Fibroblast of lung (primary cell): ENCODE measurements around the gene NEDD4L. TPM values are rescaled to one million over a fixed set of nuclear protein-coding genes. Genes with fewer than 3 reads are reported as not detected.

ENCODE experiments used
- DNase-seq, 2 donors: peaks; one replicate each; pipeline versions ENCODE4 v3.0.0 to v3.0.0-alpha.2; 2010; ENCODE audit warnings: low read depth in 2 of 2
- H2AFZ ChIP-seq: 2 replicates; pipeline ENCODE4 v1.5.1; 2012; ENCODE audit warnings: low read length, control low read depth, inconsistent platforms
- H3K27ac ChIP-seq: 2 replicates; pipeline ENCODE4 v1.5.1; 2011; ENCODE audit warnings: low read length, control low read depth; ENCODE audit not compliant: insufficient read depth
- H3K27me3 ChIP-seq: 2 replicates; pipeline ENCODE4 v1.5.1; 2011; ENCODE audit warnings: mild to moderate bottlenecking, low read length; ENCODE audit not compliant: control insufficient read depth, insufficient read depth
- H3K36me3 ChIP-seq: 2 replicates; pipeline ENCODE4 v1.5.1; 2011; ENCODE audit warnings: low read length; ENCODE audit not compliant: control insufficient read depth, insufficient read depth
- H3K4me1 ChIP-seq: 2 replicates; pipeline ENCODE4 v1.5.1; 2011; ENCODE audit warnings: low read length; ENCODE audit not compliant: control insufficient read depth, insufficient read depth; ENCODE audit errors: extremely low read depth
- H3K4me2 ChIP-seq: 2 replicates; pipeline ENCODE4 v1.5.1; 2011; ENCODE audit warnings: low read length, control low read depth; ENCODE audit not compliant: insufficient read depth; ENCODE audit errors: extremely low read depth
- H3K4me3 ChIP-seq, 4 experiments: fragments of 200-600 bp in 1 of 4; sonication (generic) in 1 of 4; replicated peaks in 1 of 4; 2 replicates each; pipeline ENCODE4 v1.5.1; 2011 to 2016; ENCODE audit warnings: low read length in 4 of 4, low read depth in 3 of 4, mild to moderate bottlenecking in 3 of 4, control low read depth in 2 of 4, inconsistent platforms in 1 of 4, mixed read lengths in 1 of 4; ENCODE audit not compliant: insufficient read depth in 1 of 4; ENCODE audit errors: control extremely low read depth in 1 of 4
- H3K79me2 ChIP-seq: 2 replicates; pipeline ENCODE4 v1.5.1; 2012; ENCODE audit warnings: mild to moderate bottlenecking, low read length, inconsistent platforms; ENCODE audit not compliant: control insufficient read depth, insufficient read depth
- H3K9ac ChIP-seq: 2 replicates; pipeline ENCODE4 v1.5.1; 2011; ENCODE audit warnings: mild to moderate bottlenecking, low read length, control low read depth; ENCODE audit not compliant: insufficient read depth
- H3K9me3 ChIP-seq: 2 replicates; pipeline ENCODE4 v1.5.1; 2012; ENCODE audit warnings: low read depth, low read length; ENCODE audit not compliant: control insufficient read depth, insufficient read depth
- H4K20me1 ChIP-seq: 2 replicates; pipeline ENCODE4 v1.5.1; 2011; ENCODE audit warnings: low read length; ENCODE audit not compliant: control insufficient read depth, insufficient read depth; ENCODE audit errors: extremely low read depth
- CTCF ChIP-seq, 2 donors: IDR thresholded peaks in 1 of 2; conservative IDR thresholded peaks in 1 of 2; 1 replicate in 1 of 2; 2 replicates in 1 of 2; pipeline ENCODE4 v1.5.1; 2011 to 2012; ENCODE audit warnings: low read length in 2 of 2, control low read depth in 1 of 2, inconsistent platforms in 1 of 2, low read depth in 1 of 2, mild to moderate bottlenecking in 1 of 2
- EZH2 ChIP-seq: IDR thresholded peaks from 2 replicates; pipeline ENCODE4 v1.5.1; 2012; ENCODE audit warnings: low read length, control low read depth, mild to moderate bottlenecking; ENCODE audit errors: missing control alignments
- polyA plus RNA-seq, 2 donors: library from polyadenylated mRNA; depleted of rRNA in 1 of 2; stranded (reverse) in 1 of 2; unstranded in 1 of 2; fragments of >200 nt; gene quantifications; 2 replicates each; pipeline ENCODE4 v1.2.1, GENCODE V29; 2011 to 2012; ENCODE audit warnings: missing spikeins in 1 of 2
- total RNA-seq: library from RNA; depleted of rRNA; stranded (reverse); fragments of >200 nt; gene quantifications from 2 replicates; pipeline ENCODE4 v1.2.1, GENCODE V29; 2014

NEDD4L gene
- total and polyA plus RNA-seq, 2 donors (not counting 1 experiment from before 2014, with no cell fraction given) = 5.5 to 18.7 TPM

DNA sequence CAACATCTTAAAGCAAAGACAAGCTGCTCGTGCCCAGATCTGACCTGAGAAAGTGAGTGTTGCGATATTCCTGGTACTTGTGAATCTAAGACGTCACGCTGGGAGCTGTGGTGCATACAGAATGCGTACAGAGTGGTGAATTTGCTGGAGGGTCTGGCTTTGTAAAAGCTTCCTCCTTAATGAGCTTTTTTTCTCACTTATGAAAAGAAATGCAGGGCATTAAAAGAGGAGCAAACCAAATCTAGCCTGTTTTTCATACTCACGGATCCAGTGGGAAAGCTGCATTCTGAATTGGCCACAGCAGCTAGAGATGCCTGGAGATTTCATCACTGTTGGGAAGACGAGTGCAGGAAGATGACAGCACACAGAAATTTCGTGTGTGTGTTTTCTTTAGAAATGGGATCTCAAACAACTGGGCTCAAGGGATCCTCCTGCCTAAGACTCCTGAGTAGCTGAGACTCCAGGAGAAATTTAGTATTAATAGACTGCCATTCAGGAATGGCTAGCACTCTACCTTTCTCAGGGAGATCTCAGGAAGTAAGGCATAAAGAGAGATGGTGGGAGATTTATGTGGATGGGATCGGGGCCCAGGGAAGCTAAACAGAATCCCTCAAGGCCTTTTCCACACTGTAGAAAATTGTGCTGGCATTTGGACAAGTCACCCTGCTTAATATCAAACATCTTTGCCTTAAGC is 403.5 kb downstream of the NEDD4L start:
- Histone ChIP-seq H3K4me1 (no peaks in the 10 kb centered on the region), H3K9me3 (no peaks in the 10 kb centered on the region), H3K27ac (no peak overlapping the region), H3K4me2 (no peak overlapping the region), H2AFZ (no peak overlapping the region), H4K20me1 (no peaks in the 10 kb centered on the region), H3K36me3 (no peaks in the 10 kb centered on the region), H3K27me3 (peaks cover 2% of the 10 kb centered on the region), H3K4me3 (no peak overlapping the region), H3K9ac (no peak overlapping the region), H3K79me2 (no peaks in the 10 kb centered on the region)
- DNase-seq = peak; percentile 13 to 20
- TF ChIP-seq CTCF (conservative IDR thresholded peaks at IDR 0.05 in 1 of 2, IDR thresholded peaks at IDR 0.05 in 1 of 2; ENCODE audit: low read depth in 1 of 2, low read length in 2 of 2) (no peak), EZH2 (no peak)

- H2AFZ ChIP-seq = no peak overlapping the region
- no peak overlapping the region for H3K4me3 ChIP-seq
- no peak for DNase-seq
- no peaks in the 10 kb centered on the region for H4K20me1 ChIP-seq
- H3K27ac ChIP-seq = no peak overlapping the region
- no peaks in the 10 kb centered on the region for H3K79me2 ChIP-seq
- TF ChIP-seq EZH2 (no peak), CTCF (conservative IDR thresholded peaks at IDR 0.05 in 1 of 2, IDR thresholded peaks at IDR 0.05 in 1 of 2; ENCODE audit: low read depth in 1 of 2, low read length in 2 of 2) (no peak)
- no peaks in the 10 kb centered on the region for H3K4me1 ChIP-seq
- no peak overlapping the region for H3K9ac ChIP-seq
- H3K36me3 ChIP-seq = no peaks in the 10 kb centered on the region
- no peaks in the 10 kb centered on the region for H3K9me3 ChIP-seq
- H3K27me3 ChIP-seq = peaks cover 7% of the 10 kb centered on the region
- H3K4me2 ChIP-seq = no peak overlapping the region
Observed at GRCh38 chr18:58449464-58449863, 405.4 kb downstream of the NEDD4L start.

Other genes starting within 250 kb of the NEDD4L start
- 53.4 and 109 TPM in 2 replicates for gene ATP8B1, start 240.9 kb upstream of the NEDD4L start, total RNA-seq
- gene ATP8B1, start 240.9 kb upstream of the NEDD4L start, polyA plus RNA-seq = 125 and 153 TPM in 2 replicates